ENCODE measurements around the gene RAB32.

Gene RAB32

DNA sequence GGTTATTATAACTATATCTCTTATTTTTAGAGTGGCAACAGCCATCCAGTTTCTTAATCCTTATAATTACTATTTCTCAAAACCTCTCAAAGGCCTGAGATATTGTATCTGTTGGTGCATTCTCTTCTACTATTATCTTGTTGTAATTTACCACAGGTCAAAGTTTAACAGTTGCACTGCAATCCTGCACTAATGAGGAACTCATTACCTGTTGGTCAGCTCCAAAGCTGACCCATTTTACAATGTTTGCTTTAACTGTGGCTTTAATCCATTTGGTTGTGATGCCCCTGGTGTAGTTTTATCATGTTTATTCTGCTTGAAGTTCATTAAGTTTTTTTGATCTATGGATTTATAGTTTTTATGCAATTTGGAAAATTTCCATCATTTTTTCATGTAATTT is 48.8 kb downstream of the RAB32 start:
- ChIA-PET CTCF (no interaction called here), POLR2A (ENCODE audit: low non-redundant PET) (no interaction called here)
- TF ChIP-seq, protein P1, sequence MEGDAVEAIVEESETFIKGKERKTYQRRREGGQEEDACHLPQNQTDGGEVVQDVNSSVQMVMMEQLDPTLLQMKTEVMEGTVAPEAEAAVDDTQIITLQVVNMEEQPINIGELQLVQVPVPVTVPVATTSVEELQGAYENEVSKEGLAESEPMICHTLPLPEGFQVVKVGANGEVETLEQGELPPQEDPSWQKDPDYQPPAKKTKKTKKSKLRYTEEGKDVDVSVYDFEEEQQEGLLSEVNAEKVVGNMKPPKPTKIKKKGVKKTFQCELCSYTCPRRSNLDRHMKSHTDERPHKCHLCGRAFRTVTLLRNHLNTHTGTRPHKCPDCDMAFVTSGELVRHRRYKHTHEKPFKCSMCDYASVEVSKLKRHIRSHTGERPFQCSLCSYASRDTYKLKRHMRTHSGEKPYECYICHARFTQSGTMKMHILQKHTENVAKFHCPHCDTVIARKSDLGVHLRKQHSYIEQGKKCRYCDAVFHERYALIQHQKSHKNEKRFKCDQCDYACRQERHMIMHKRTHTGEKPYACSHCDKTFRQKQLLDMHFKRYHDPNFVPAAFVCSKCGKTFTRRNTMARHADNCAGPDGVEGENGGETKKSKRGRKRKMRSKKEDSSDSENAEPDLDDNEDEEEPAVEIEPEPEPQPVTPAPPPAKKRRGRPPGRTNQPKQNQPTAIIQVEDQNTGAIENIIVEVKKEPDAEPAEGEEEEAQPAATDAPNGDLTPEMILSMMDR (conservative IDR thresholded peaks at IDR 0.05; ENCODE audit: low read depth) = no peak
- no peak overlapping the region for H3K27ac ChIP-seq
- no peak for DNase-seq (ENCODE audit: low spot score)

DNA sequence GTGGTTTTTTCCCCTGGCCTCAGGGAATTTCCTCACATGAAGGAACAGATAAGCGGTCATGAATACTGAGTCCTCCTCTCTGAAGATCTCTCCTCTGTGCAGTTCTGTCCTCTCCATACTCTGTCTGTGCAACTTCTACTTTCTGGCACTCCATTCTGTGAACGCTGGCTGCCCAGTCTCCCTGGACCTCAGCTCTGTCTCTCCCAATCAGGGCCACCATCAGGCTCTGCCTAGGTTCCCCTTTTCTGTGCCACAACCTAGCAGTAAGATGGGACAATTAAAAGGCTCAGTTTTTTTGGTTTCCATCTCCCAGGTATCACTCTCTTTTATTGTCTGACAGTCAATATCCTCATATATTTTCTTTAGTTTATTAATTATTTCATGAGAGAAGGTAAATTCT is 50.4 kb downstream of the RAB32 start:
- TF ChIP-seq, protein P1 (conservative IDR thresholded peaks at IDR 0.05; ENCODE audit: low read depth) = no peak
- no peak for DNase-seq (ENCODE audit: low spot score)
- ChIA-PET POLR2A (ENCODE audit: low non-redundant PET) (no interaction called here), CTCF (no interaction called here)
- H3K27ac ChIP-seq = no peak overlapping the region

DNA sequence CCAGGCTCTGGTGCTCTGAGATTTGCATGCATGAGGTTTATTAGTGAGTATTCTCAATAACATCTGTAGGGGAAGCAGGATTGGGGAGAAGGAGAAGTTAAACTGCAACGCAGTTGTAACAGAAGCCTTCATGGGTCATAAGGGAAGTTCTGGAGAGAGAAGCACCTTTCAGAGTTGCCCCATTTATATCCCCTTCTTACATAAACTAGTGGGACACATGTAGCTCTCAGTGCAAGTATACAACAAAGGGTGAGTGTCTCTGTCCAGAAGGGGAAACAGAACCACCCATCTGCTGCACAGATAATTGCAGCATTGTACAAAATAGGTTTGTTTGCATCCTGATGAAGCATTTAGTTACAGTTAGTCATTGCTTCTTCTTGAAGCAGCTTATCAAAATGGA is 50.9 kb downstream of the RAB32 start:
- DNase-seq (ENCODE audit: low spot score) = no peak
- TF ChIP-seq, protein P1 (conservative IDR thresholded peaks at IDR 0.05; ENCODE audit: low read depth) = no peak
- H3K27ac ChIP-seq = no peak overlapping the region
- ChIA-PET CTCF (no interaction called here), POLR2A (ENCODE audit: low non-redundant PET) (no interaction called here)

DNA sequence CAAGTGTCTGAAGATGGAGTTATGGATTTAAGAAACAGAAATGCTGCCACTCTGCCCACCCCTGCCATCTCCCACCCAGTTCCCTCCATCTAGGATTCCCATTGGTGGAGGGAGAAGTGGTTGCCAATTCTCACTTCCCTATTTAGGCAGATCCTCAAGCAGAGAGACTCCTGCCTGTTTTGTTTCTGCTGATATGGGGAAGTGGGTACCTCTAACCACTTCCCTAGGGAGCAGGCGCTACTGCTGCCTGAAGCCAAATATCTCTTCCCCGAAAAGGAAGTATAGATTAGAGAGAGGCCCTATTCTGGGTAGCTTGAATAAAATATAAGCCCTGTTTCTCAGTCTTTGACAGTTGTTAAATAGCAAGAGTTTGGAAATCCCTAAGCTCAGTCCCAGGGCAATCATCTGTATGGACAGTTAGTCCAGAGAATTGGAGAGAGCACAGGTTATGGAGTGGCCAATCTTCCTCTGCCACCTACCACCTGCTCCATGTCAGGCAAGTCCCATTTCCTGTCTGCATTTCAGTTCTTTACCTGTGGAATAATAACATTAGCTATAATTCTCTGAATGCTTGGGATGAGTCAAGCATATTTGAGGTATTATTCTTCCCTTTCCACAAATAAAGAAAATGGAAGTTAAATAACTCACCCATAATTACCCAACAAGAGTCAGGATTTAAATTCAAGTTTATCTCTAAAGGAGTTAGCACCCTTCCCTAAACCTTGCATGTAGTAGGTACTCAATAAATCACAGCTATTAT is 52.5 kb downstream of the RAB32 start:
- DNase-seq (ENCODE audit: low spot score) = peak; percentile 5
- POLR2A ChIA-PET (ENCODE audit: low non-redundant PET) = no interaction called here
- H3K27ac ChIP-seq = no peak overlapping the region
- CTCF ChIA-PET = interaction anchor here (0.6 kb wide), 1 partner anchor 13 kb away, joined by 3 read pairs; no protein-coding TSS in a partner anchor
- TF ChIP-seq, protein P1 (conservative IDR thresholded peaks at IDR 0.05; ENCODE audit: low read depth) = no peak

DNA sequence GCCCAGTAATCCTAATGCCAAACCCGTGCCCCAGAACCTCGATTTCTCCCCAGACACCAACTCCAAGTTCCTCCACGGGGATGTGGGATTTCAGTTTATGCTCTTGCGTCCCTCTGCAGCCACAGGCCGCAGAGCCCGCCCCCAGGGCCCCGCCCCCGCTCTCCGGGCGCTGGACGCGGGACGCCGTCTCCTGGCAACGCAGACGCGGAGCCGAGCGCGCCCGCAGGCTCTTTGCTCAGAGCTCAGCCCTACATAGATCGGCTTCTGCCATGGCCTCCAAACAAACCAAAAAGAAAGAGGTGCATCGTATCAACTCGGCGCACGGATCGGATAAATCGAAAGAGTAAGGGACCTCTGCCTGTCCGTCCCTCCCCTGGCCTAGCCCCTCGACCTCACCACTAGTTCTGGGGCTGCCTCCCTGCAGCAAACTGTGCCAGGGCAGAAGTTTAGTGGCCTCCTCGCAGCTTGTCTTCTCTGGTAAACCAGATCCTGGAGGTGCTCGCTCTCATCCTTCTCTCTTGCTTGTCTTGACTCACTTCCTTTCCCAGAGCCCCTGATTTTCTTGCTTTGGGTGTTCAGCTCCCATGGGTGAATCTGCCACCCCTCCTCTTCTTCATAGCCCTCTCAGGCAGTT is 55.3 kb downstream of the RAB32 start, which contains the start of gene ADGB:
ADGB (plus strand) TSS at position 201 of the 634 bp plus-strand sequence; CDS start at position 270, 69 bp downstream.
- TF ChIP-seq, protein P1 (conservative IDR thresholded peaks at IDR 0.05; ENCODE audit: low read depth) = no peak
- no peak within 1 kb of the TSS for H3K27ac ChIP-seq
- peak; percentile 55 for DNase-seq (ENCODE audit: low spot score)
- CTCF ChIA-PET = no interaction called here
- POLR2A ChIA-PET (ENCODE audit: low non-redundant PET) = no interaction called here

DNA sequence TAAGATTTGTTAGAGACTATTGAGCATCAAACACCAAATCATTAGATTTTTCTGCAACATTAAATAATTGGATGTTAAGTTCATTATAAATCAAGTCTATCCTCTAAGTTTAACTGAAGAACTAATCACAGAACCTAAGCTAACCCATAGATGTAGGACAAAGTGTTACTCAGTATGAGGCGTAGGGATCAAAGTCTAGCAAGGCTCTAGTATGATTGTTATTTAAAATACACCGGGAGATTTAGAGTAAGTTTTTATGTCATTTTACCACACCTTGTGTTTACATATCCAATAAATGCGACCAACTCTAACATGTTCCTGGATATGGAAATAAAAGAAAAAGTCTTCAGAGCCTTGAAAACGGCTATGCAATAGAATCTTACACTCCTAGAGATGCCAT is 57.7 kb downstream of the RAB32 start:
- no peak for DNase-seq (ENCODE audit: low spot score)
- no peak overlapping the region for H3K27ac ChIP-seq
- TF ChIP-seq, protein P1 (conservative IDR thresholded peaks at IDR 0.05; ENCODE audit: low read depth) = no peak
- POLR2A ChIA-PET (ENCODE audit: low non-redundant PET) = no interaction called here
- CTCF ChIA-PET = no interaction called here

Data from RWPE1 (cell line).